SH-SY5Y (cell line): ENCODE data around the gene ODAPH.

Experiments used
- GATA2 ChIP-seq: IDR thresholded peaks from 2 replicates; pipeline ENCODE4 v1.6.1; 2011; ENCODE audit warnings: mild to moderate bottlenecking, low read depth, low read length
- GATA3 ChIP-seq: IDR thresholded peaks from 2 replicates; pipeline ENCODE4 v1.6.1; 2011; ENCODE audit warnings: low read depth, mild to moderate bottlenecking, low read length, moderate library complexity

GRCh38 chr4:75566911-75567310 is 11.0 kb downstream of the ODAPH start:
- no peak for TF ChIP-seq GATA2
- no peak for TF ChIP-seq GATA3
